Lower leg skin (tissue), 3 donors: ENCODE measurements around the gene DAPK2.
"Not testable (repeated sequence)": the region's sequence is repeated elsewhere in the genome, so short reads cannot be mapped to it uniquely, and the experiment has no call there.

ENCODE experiments used
- POLR2A ChIP-seq, 2 donors: fragments of 450-650 bp; IDR thresholded peaks; one replicate each; pipeline ENCODE4 v1.6.1; 2016 to 2017; ENCODE audit warnings: antibody characterized with exemption in 2 of 2, mild to moderate bottlenecking in 1 of 2, moderate library complexity in 1 of 2
- TF ChIP-seq, protein P1 (sequence below), 3 donors: fragments of 450-650 bp; IDR thresholded peaks; one replicate each; pipeline ENCODE4 v1.5.1; 2016; ENCODE audit warnings: antibody characterized with exemption in 3 of 3, mild to moderate bottlenecking in 3 of 3, moderate library complexity in 2 of 3

DNA sequence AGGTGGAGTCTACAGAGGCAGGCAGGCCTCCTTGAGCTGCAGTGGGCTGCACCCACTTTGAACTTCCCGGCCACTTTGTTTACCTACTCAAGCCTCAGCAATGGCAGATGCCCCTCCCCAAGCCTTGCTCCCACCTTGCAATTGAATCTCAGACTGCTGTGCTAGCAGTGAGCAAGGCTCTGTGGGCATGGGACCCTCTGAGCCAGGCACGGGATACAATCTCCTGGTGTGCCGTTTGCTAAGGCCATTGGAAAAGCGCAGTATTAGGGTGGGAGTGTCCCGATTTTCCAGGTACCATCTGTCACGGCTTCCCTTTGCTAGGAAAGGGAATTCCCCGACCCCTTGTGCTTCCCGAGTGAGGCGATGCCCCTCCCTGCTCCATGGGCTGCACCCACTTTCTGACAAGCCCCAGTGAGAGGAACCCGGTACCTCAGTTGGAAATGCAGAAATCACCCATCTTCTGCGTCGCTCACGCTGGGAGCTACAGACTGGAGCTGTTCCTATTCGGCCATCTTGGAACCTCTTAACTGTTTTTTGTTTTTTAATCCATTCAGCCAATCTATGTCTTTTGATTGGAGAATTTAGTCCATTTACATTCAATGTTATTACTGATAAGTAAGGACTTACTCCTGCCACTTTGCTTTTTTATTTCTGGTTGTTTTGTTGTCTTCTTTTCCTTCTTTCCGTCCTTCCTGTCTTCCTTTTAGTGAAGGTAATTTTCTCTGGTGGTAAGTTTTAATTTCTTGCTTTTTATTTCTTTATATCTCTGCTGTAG is 83.2 kb downstream of the DAPK2 start:
- TF ChIP-seq, protein P1, sequence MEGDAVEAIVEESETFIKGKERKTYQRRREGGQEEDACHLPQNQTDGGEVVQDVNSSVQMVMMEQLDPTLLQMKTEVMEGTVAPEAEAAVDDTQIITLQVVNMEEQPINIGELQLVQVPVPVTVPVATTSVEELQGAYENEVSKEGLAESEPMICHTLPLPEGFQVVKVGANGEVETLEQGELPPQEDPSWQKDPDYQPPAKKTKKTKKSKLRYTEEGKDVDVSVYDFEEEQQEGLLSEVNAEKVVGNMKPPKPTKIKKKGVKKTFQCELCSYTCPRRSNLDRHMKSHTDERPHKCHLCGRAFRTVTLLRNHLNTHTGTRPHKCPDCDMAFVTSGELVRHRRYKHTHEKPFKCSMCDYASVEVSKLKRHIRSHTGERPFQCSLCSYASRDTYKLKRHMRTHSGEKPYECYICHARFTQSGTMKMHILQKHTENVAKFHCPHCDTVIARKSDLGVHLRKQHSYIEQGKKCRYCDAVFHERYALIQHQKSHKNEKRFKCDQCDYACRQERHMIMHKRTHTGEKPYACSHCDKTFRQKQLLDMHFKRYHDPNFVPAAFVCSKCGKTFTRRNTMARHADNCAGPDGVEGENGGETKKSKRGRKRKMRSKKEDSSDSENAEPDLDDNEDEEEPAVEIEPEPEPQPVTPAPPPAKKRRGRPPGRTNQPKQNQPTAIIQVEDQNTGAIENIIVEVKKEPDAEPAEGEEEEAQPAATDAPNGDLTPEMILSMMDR (IDR thresholded peaks at IDR 0.05): not testable (repeated sequence)
- TF ChIP-seq POLR2A (IDR thresholded peaks at IDR 0.05): not testable (repeated sequence)
